Measurements from ENCODE around the gene CELF4. TPM values are rescaled to one million over a fixed set of nuclear protein-coding genes. Genes with fewer than 3 reads are reported as not detected.

CELF4 gene
- total RNA-seq, 1 experiment from 2014 or later: 0.40 TPM

DNA sequence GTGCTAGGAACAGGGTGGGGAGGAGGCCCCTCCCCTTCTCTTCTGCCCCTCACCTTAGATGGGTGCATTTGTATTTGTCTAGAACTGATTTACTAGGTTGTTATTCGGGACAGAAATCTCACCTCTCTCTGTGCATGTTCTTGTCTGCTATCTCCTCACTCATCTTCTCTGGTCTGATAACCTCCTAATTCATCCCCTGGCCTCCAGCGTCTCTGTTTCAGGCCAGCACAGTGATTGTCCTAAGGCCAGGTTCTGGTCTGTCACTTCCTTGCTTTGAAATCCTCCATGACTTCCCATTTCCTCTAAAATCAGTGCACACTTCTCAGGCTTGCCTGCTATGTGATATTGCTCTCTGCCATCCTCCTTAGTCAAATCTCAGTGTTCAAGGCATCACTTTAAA lies 58.4 kb downstream of the CELF4 start:
- Histone ChIP-seq H3K4me1 (ENCODE audit: insufficient read depth, low read length) (no peaks in the 10 kb centered on the region), H3K79me2 (ENCODE audit: low read length) (no peaks in the 10 kb centered on the region), H3K9me2 (replicated peaks; ENCODE audit: low read length) (no peaks in the 10 kb centered on the region), H3K36me3 (ENCODE audit: low read depth, low read length) (no peaks in the 10 kb centered on the region), H3K27ac (ENCODE audit: low read length) (no peak overlapping the region), H3F3A (ENCODE audit: low read length, unreplicated experiment) (no peaks in the 10 kb centered on the region), H3K4me3 (ENCODE audit: low read length) (no peak overlapping the region), H3K4me2 (ENCODE audit: low read length) (no peak overlapping the region), H3K9me3 (ENCODE audit: low read length) (no peaks in the 10 kb centered on the region), H2AFZ (ENCODE audit: low read length) (no peak overlapping the region), H3K27me3 (ENCODE audit: low read length) (no peaks in the 10 kb centered on the region), H4K20me1 (ENCODE audit: low read length) (no peaks in the 10 kb centered on the region), H3K9ac (ENCODE audit: low read length) (no peak overlapping the region)
- intact Hi-C loops (cut with micrococcal nuclease): no loop called here
- TF ChIP-seq EZH2phosphoT487 (IDR thresholded peaks at IDR 0.05; ENCODE audit: borderline replicate concordance, low read length) (no peak), CTCF (conservative IDR thresholded peaks at IDR 0.05; ENCODE audit: low read depth, low read length) (no peak), EZH2 (IDR thresholded peaks at IDR 0.05; ENCODE audit: low read length, unreplicated experiment) (no peak)
- ChIA-PET CTCF (no interaction called here), POLR2A (ENCODE audit: unreplicated experiment) (no interaction called here)
- ATAC-seq (no peak), DNase-seq (no peak)
- BruUV-seq (replicated peaks): no TSS peak

DNA sequence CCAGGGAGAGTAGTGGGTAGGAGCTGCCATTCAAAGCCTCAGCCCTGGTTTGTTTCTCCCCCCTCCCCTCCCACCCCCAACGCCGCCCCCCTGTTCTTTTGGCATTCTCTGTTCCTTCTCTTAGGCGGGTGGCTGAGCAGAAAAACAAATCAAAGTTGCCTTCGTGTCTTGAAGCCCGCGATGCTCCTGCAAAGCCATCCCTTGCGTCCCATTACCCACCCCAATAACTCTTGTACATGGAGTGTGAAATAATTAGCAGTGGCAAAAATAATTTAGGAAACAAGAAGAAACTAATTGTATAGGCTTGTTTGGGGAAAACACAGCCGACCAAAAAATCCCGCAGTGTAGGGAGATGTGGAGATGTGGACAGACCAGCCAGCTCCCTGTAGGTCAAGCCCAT lies 59.6 kb downstream of the CELF4 start:
- Histone ChIP-seq H3K27me3 (ENCODE audit: low read length) (no peaks in the 10 kb centered on the region), H3K27ac (ENCODE audit: low read length) (no peak overlapping the region), H4K20me1 (ENCODE audit: low read length) (no peaks in the 10 kb centered on the region), H3K9me3 (ENCODE audit: low read length) (no peaks in the 10 kb centered on the region), H3F3A (ENCODE audit: low read length, unreplicated experiment) (no peaks in the 10 kb centered on the region), H3K4me1 (ENCODE audit: insufficient read depth, low read length) (no peaks in the 10 kb centered on the region), H3K36me3 (ENCODE audit: low read depth, low read length) (no peaks in the 10 kb centered on the region), H2AFZ (ENCODE audit: low read length) (no peak overlapping the region), H3K9ac (ENCODE audit: low read length) (no peak overlapping the region), H3K79me2 (ENCODE audit: low read length) (no peaks in the 10 kb centered on the region), H3K4me3 (ENCODE audit: low read length) (no peak overlapping the region), H3K9me2 (replicated peaks; ENCODE audit: low read length) (no peaks in the 10 kb centered on the region), H3K4me2 (ENCODE audit: low read length) (no peak overlapping the region)
- ATAC-seq (no peak), DNase-seq (no peak)
- TF ChIP-seq EZH2phosphoT487 (IDR thresholded peaks at IDR 0.05; ENCODE audit: borderline replicate concordance, low read length): no peak
- BruUV-seq (replicated peaks): no TSS peak
- ChIA-PET CTCF (no interaction called here), POLR2A (ENCODE audit: unreplicated experiment) (no interaction called here)
- intact Hi-C loops (cut with micrococcal nuclease): no loop called here

DNA sequence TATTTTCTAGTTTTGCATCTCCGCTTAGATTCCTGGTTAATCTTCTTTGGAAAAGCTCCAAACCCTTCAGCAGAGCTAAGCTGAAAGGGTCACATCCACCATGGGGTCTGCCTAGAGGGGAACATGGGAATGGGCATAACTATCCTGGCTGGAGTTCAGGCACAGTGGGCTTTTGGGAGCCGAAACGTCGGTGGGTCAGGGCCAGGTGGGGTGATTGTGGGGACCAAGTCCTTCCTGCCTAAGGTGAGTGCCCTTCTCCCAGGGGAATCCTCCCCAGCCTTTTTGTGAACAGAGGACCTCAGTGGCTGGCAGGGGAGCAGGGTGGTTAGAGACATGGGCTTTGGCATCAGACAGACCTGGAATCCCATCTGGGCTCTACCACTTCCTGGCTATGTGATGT lies 60.3 kb downstream of the CELF4 start:
- DNase-seq (no peak), ATAC-seq (no peak)
- Histone ChIP-seq H3K27ac (ENCODE audit: low read length) (no peak overlapping the region), H3K4me3 (ENCODE audit: low read length) (no peak overlapping the region), H3K9me2 (replicated peaks; ENCODE audit: low read length) (no peaks in the 10 kb centered on the region), H4K20me1 (ENCODE audit: low read length) (no peaks in the 10 kb centered on the region), H3K27me3 (ENCODE audit: low read length) (no peaks in the 10 kb centered on the region), H3F3A (ENCODE audit: low read length, unreplicated experiment) (no peaks in the 10 kb centered on the region), H2AFZ (ENCODE audit: low read length) (no peak overlapping the region), H3K9ac (ENCODE audit: low read length) (no peak overlapping the region), H3K9me3 (ENCODE audit: low read length) (no peaks in the 10 kb centered on the region), H3K4me2 (ENCODE audit: low read length) (no peak overlapping the region), H3K79me2 (ENCODE audit: low read length) (no peaks in the 10 kb centered on the region), H3K36me3 (ENCODE audit: low read depth, low read length) (no peaks in the 10 kb centered on the region), H3K4me1 (ENCODE audit: insufficient read depth, low read length) (no peaks in the 10 kb centered on the region)
- TF ChIP-seq EZH2 (IDR thresholded peaks at IDR 0.05; ENCODE audit: low read length, unreplicated experiment) (no peak), EZH2phosphoT487 (IDR thresholded peaks at IDR 0.05; ENCODE audit: borderline replicate concordance, low read length) (no peak), CTCF (conservative IDR thresholded peaks at IDR 0.05; ENCODE audit: low read depth, low read length) (no peak)
- BruUV-seq (replicated peaks): no TSS peak
- intact Hi-C loops (cut with micrococcal nuclease): no loop called here
- POLR2A ChIA-PET (ENCODE audit: unreplicated experiment): no interaction called here
- CTCF ChIA-PET: no interaction called here

All from PC-3 (cell line).